IMR-90 (cell line): ENCODE results near the gene KRTAP9-2. TPM values are rescaled to one million over a fixed set of nuclear protein-coding genes. Genes with fewer than 3 reads are reported as not detected.

ENCODE experiments used
- ATAC-seq: fragments of 200-7000 bp; cut with Tn5 transposase; 2 replicates; pipeline ENCODE4 v1.9.1; 2020; ENCODE audit warnings: low read depth, mild to moderate bottlenecking, moderate library complexity
- BruUV-seq: library from RNA; stranded (reverse); fragments of 400-500 nt; replicated peaks from 2 replicates; lab custom pipeline; 2021; lab: Mats Ljungman, UMichigan
- CTCF ChIA-PET: fragments of 300-600 bp; formaldehyde crosslinking; extraction: SDS; loops from one replicate; lab custom pipeline; 2021; ENCODE audit warnings: antibody characterized with exemption; lab: Yijun Ruan, JAX
- POLR2A ChIA-PET: fragments of 300-600 bp; sonication (Branson Sonifier 250); formaldehyde crosslinking; loops from one replicate; lab custom pipeline; 2022; ENCODE audit warnings: antibody characterized with exemption; ENCODE audit not compliant: unreplicated experiment; lab: Charles Lee
- DNase-seq: peaks from one replicate; pipeline ENCODE4 v3.0.0; 2013
- H2AFZ ChIP-seq: replicated peaks from 2 replicates; pipeline ENCODE3; 2013; ENCODE audit warnings: low read length, mild to moderate bottlenecking; ENCODE audit not compliant: poor library complexity
- H2AK5ac ChIP-seq: 2 replicates; pipeline ENCODE4 v1.6.1; 2013; ENCODE audit warnings: low read depth, low read length, inconsistent platforms
- H2AK9ac ChIP-seq: replicated peaks from 2 replicates; pipeline ENCODE3; 2013; ENCODE audit warnings: mild to moderate bottlenecking, low read depth, low read length, moderate library complexity; ENCODE audit not compliant: poor library complexity
- H2BK120ac ChIP-seq: 2 replicates; pipeline ENCODE4 v1.6.1; 2013; ENCODE audit warnings: low read depth, low read length, inconsistent platforms
- H2BK15ac ChIP-seq: 3 replicates; pipeline ENCODE4 v1.6.1; 2013; ENCODE audit warnings: low read depth, low read length, inconsistent platforms
- H2BK20ac ChIP-seq: 2 replicates; pipeline ENCODE4 v1.6.1; 2013; ENCODE audit warnings: low read depth, mild to moderate bottlenecking, inconsistent platforms, low read length, moderate library complexity
- H2BK5ac ChIP-seq: 2 replicates; pipeline ENCODE4 v1.6.1; 2013; ENCODE audit warnings: mild to moderate bottlenecking, low read depth, low read length, inconsistent platforms; ENCODE audit not compliant: poor library complexity, severe bottlenecking
- H3K14ac ChIP-seq: replicated peaks from 2 replicates; pipeline ENCODE4 v1.6.1; 2013; ENCODE audit warnings: low read depth, low read length, inconsistent platforms
- H3K18ac ChIP-seq: 2 replicates; pipeline ENCODE4 v1.6.1; 2013; ENCODE audit warnings: low read depth, low read length, control low read depth
- H3K23ac ChIP-seq: 2 replicates; pipeline ENCODE4 v1.6.1; 2013; ENCODE audit warnings: low read depth, low read length, inconsistent platforms
- H3K27ac ChIP-seq: 2 replicates; pipeline ENCODE4 v1.5.1; 2013; ENCODE audit warnings: mild to moderate bottlenecking, control low read depth, low read length; ENCODE audit not compliant: insufficient read depth
- H3K27me3 ChIP-seq: 2 replicates; pipeline ENCODE4 v1.6.1; 2013; ENCODE audit warnings: low read length; ENCODE audit not compliant: control insufficient read depth, insufficient read depth
- H3K36me3 ChIP-seq: 2 replicates; pipeline ENCODE4 v1.6.1; 2013; ENCODE audit warnings: low read length, mixed read lengths; ENCODE audit not compliant: control insufficient read depth, insufficient read depth
- H3K4ac ChIP-seq: 2 replicates; pipeline ENCODE4 v1.6.1; 2013; ENCODE audit warnings: low read depth, low read length, inconsistent platforms
- H3K4me1 ChIP-seq: 2 replicates; pipeline ENCODE4 v1.6.1; 2013; ENCODE audit warnings: low read length, mixed read lengths; ENCODE audit not compliant: control insufficient read depth, insufficient read depth
- H3K4me2 ChIP-seq: 2 replicates; pipeline ENCODE4 v1.6.1; 2013; ENCODE audit warnings: low read depth, mild to moderate bottlenecking, control low read depth, low read length, moderate library complexity
- H3K4me3 ChIP-seq: 2 replicates; pipeline ENCODE4 v1.5.1; 2013; ENCODE audit warnings: low read depth, mild to moderate bottlenecking, control low read depth, low read length, moderate library complexity; ENCODE audit not compliant: insufficient read depth
- H3K56ac ChIP-seq: 2 replicates; pipeline ENCODE4 v1.6.1; 2013; ENCODE audit warnings: low read length, inconsistent platforms; ENCODE audit not compliant: insufficient read depth; ENCODE audit errors: extremely low read depth
- H3K79me1 ChIP-seq, 2 experiments: 2 replicates each; pipeline ENCODE4 v1.6.1; 2013; ENCODE audit warnings: low read length in 2 of 2, inconsistent platforms in 1 of 2, low read depth in 1 of 2
- H3K9ac ChIP-seq: 2 replicates; pipeline ENCODE4 v1.6.1; 2013; ENCODE audit warnings: low read depth, low read length, control low read depth
- H3K9me1 ChIP-seq: 2 replicates; pipeline ENCODE4 v1.6.1; 2013; ENCODE audit warnings: low read length, inconsistent platforms; ENCODE audit not compliant: insufficient read depth
- H3K9me3 ChIP-seq: 2 replicates; pipeline ENCODE4 v1.6.1; 2013; ENCODE audit warnings: low read length; ENCODE audit not compliant: control insufficient read depth, insufficient read depth
- H4K20me1 ChIP-seq: 2 replicates; pipeline ENCODE4 v1.6.1; 2013; ENCODE audit warnings: low read length, inconsistent platforms; ENCODE audit not compliant: insufficient read depth
- H4K5ac ChIP-seq: 2 replicates; pipeline ENCODE4 v1.6.1; 2013; ENCODE audit warnings: mild to moderate bottlenecking, low read depth, low read length, control low read depth
- H4K8ac ChIP-seq, 2 experiments: 2 replicates each; pipeline ENCODE4 v1.6.1; 2013; ENCODE audit warnings: low read depth in 2 of 2, low read length in 2 of 2, control low read depth in 1 of 2, inconsistent platforms in 1 of 2
- H4K91ac ChIP-seq: 2 replicates; pipeline ENCODE4 v1.6.1; 2013; ENCODE audit warnings: low read depth, low read length, inconsistent platforms; ENCODE audit not compliant: insufficient read depth
- BHLHE40 ChIP-seq: fragments of 150-350 bp; IDR thresholded peaks from 2 replicates; pipeline ENCODE4 v1.6.1; 2016; ENCODE audit warnings: mild to moderate bottlenecking, low read depth, low read length
- CEBPB ChIP-seq: IDR thresholded peaks from 2 replicates; pipeline ENCODE4 v1.6.1; 2012; ENCODE audit warnings: low read depth, low read length, improper control_type of control experiment
- CHD1 ChIP-seq: IDR thresholded peaks from 2 replicates; pipeline ENCODE4 v1.6.1; 2012; ENCODE audit warnings: low read depth, low read length, improper control_type of control experiment
- CTCF ChIP-seq: conservative IDR thresholded peaks from 2 replicates; pipeline ENCODE4 v1.5.1; 2012; ENCODE audit warnings: mild to moderate bottlenecking, low read depth, low read length, improper control_type of control experiment
- ELK1 ChIP-seq: fragments of 150-350 bp; IDR thresholded peaks from 2 replicates; pipeline ENCODE4 v1.6.1; 2016; ENCODE audit warnings: low read depth, mild to moderate bottlenecking, low read length, moderate library complexity, borderline replicate concordance
- MAFK ChIP-seq: IDR thresholded peaks from 2 replicates; pipeline ENCODE4 v1.6.1; 2012; ENCODE audit warnings: low read depth, low read length, improper control_type of control experiment
- MXI1 ChIP-seq: IDR thresholded peaks from 2 replicates; pipeline ENCODE4 v1.6.1; 2012; ENCODE audit warnings: low read depth, mild to moderate bottlenecking, low read length, moderate library complexity, borderline replicate concordance
- NFE2L2 ChIP-seq: fragments of 150-350 bp; IDR thresholded peaks from 2 replicates; pipeline ENCODE4 v1.6.1; 2016; ENCODE audit warnings: low read depth, mild to moderate bottlenecking, low read length
- POLR2A ChIP-seq: IDR thresholded peaks from 2 replicates; pipeline ENCODE4 v1.6.1; 2012; ENCODE audit warnings: mild to moderate bottlenecking, low read depth, low read length
- RAD21 ChIP-seq: IDR thresholded peaks from 2 replicates; pipeline ENCODE4 v1.6.1; 2012; ENCODE audit warnings: low read length, improper control_type of control experiment
- RCOR1 ChIP-seq: IDR thresholded peaks from 2 replicates; pipeline ENCODE4 v1.6.1; 2012; ENCODE audit warnings: mild to moderate bottlenecking, low read length, improper control_type of control experiment; ENCODE audit not compliant: insufficient replicate concordance
- RFX5 ChIP-seq: IDR thresholded peaks from 2 replicates; pipeline ENCODE4 v1.8.0; 2012; ENCODE audit warnings: low read depth, mild to moderate bottlenecking, low read length, moderate library complexity
- SMC3 ChIP-seq: fragments of 150-350 bp; IDR thresholded peaks from 2 replicates; pipeline ENCODE4 v1.6.1; 2016; ENCODE audit warnings: low read depth, mild to moderate bottlenecking, antibody characterized with exemption, low read length, moderate library complexity
- USF2 ChIP-seq: fragments of 150-350 bp; IDR thresholded peaks from 2 replicates; pipeline ENCODE4 v1.6.1; 2017; ENCODE audit warnings: mild to moderate bottlenecking, antibody characterized with exemption, low read length, low read depth
- WGBS, 2 experiments: methylation state at CpG; one replicate each; pipeline versions ENCODE4 v1.1.5 to v1.1.7; 2013; ENCODE audit warnings: missing lambda C conversion rate in 2 of 2; ENCODE audit not compliant: insufficient read length in 1 of 2; ENCODE audit errors: extremely low coverage in 2 of 2; 5-methylcytosine and 5-hydroxymethylcytosine counted together
- dilution Hi-C: fragments of 300-500 bp; cut with HindIII; formaldehyde crosslinking; loops from one replicate; pipeline ENCODE4 v1.14.3; 2018; ENCODE audit warnings: low sequenced_read_pairs; ENCODE audit not compliant: unreplicated experiment
- in situ Hi-C: fragments of 300-500 bp; cut with MboI; formaldehyde crosslinking; loops from 3 replicates; pipeline ENCODE4 v1.14.3; 2019; ENCODE audit warnings: low sequenced_read_pairs, inconsistent platforms, mixed read lengths
- intact Hi-C: fragments of 100-400 bp; cut with micrococcal nuclease; formaldehyde crosslinking; loops from 2 replicates; pipeline ENCODE4 v1.10.0; 2022
- polyA plus RNA-seq, 3 experiments: library from polyadenylated mRNA; depleted of rRNA; stranded (reverse); fragments of >200 nt; gene quantifications; 2 replicates each; pipeline ENCODE4 v1.2.3, GENCODE V29; 2012; ENCODE audit warnings: low replicate concordance in 1 of 3
- total RNA-seq: library from RNA; depleted of rRNA; stranded (reverse); fragments of >200 nt; gene quantifications from 2 replicates; pipeline ENCODE4 v1.2.3, GENCODE V29; 2012

Gene KRTAP9-2
- total and polyA plus RNA-seq, 2 of the 4 experiments (the other 2 are of a cell fraction): not detected

- ATAC-seq: no peak
- H3K23ac ChIP-seq: no peak overlapping the region
- peaks cover 3% of the 10 kb centered on the region; the same call in 1 of the 2 replicates for H3K4me1 ChIP-seq
- DNase-seq: peak; percentile 15
- intact Hi-C loops: no loop called here
- dilution Hi-C loops: no loop called here
- no peaks in the 10 kb centered on the region; the same call in 1 of the 2 replicates for H3K9me1 ChIP-seq
- no peaks in the 10 kb centered on the region; the same call in 1 of the 2 replicates for H3K27me3 ChIP-seq
- no peak overlapping the region for H3K27ac ChIP-seq
- ChIA-PET POLR2A (interaction anchor here (0.7 kb wide), 1 partner anchor 152 kb away, joined by 3 read pairs; no protein-coding TSS in a partner anchor), CTCF (no interaction called here)
- H2BK20ac ChIP-seq: no peak overlapping the region
- no peak overlapping the region for H2AFZ ChIP-seq
- H2BK15ac ChIP-seq: no peak overlapping the region
- H4K8ac ChIP-seq: 0 out of 4 replicates have a peak overlapping the region, but pooled peaks of 1 of the 2 experiments have one; percentile 68
- H3K79me1 ChIP-seq: no peaks in the 10 kb centered on the region
- H4K91ac ChIP-seq: no peak overlapping the region
- BruUV-seq: no TSS peak
- 0 out of 2 replicates have a peak overlapping the region, but pooled peaks have one; percentile 57 for H3K4ac ChIP-seq
- no peak overlapping the region for H2AK9ac ChIP-seq
- H4K5ac ChIP-seq: peak overlapping the region; percentile 51; the same call in 1 of the 2 replicates
- H3K4me3 ChIP-seq: no peak overlapping the region
- peak overlapping the region; percentile 75; the same call in 1 of the 2 replicates for H3K18ac ChIP-seq
- H2BK120ac ChIP-seq: no peak overlapping the region; the same call in 1 of the 2 replicates
- H3K4me2 ChIP-seq: no peak overlapping the region
- H3K36me3 ChIP-seq: no peaks in the 10 kb centered on the region
- H3K14ac ChIP-seq: 0 out of 2 replicates have a peak overlapping the region, but pooled peaks have one; percentile 72
- H3K9ac ChIP-seq: no peak overlapping the region
- H4K20me1 ChIP-seq: no peaks in the 10 kb centered on the region
- no peak overlapping the region for H2AK5ac ChIP-seq
- no peak overlapping the region for H3K56ac ChIP-seq
- no peaks in the 10 kb centered on the region for H3K9me3 ChIP-seq
- in situ Hi-C loops: no loop called here
- H2BK5ac ChIP-seq: peak overlapping the region; percentile 75
- WGBS, 2 experiments: no CpG with 5 or more reads among the region's 1 CpG
- TF ChIP-seq RAD21 (no peak), MAFK (no peak), USF2 (no peak), ELK1 (no peak), NFE2L2 (no peak), MXI1 (no peak), SMC3 (no peak), POLR2A (no peak), CHD1 (no peak), CEBPB (no peak), RCOR1 (no peak), CTCF (no peak), RFX5 (no peak), BHLHE40 (no peak)
Observed at GRCh38 chr17:41178843-41179616, 47.4 kb upstream of the KRTAP9-2 start.
